HepG2 (cell line): ENCODE measurements around the gene GNAI2. TPM values are rescaled to one million over a fixed set of nuclear protein-coding genes. Genes with fewer than 3 reads are reported as not detected.
A peak's percentile ranks its signal among the peaks of the same experiment; 100 is the strongest.

Experiments
- ARHGAP35 ChIP-seq: sonication (generic); formaldehyde crosslinking; IDR thresholded peaks from 2 replicates; pipeline ENCODE4 v1.9.0; 2022; ENCODE audit warnings: mild to moderate bottlenecking, inconsistent platforms, moderate library complexity, missing genetic modification reagents, borderline replicate concordance
- BCL6 ChIP-seq: IDR thresholded peaks from 2 replicates; pipeline ENCODE4 v1.6.1; 2016; ENCODE audit warnings: missing genetic modification reagents, missing compliant biosample characterization
- FOXM1 ChIP-seq: sonication (generic); formaldehyde crosslinking; IDR thresholded peaks from 2 replicates; pipeline ENCODE4 v1.5.0; 2020; ENCODE audit warnings: missing genetic modification reagents
- HNRNPL ChIP-seq: fragments of 200-400 bp; formaldehyde crosslinking; IDR thresholded peaks from 2 replicates; pipeline ENCODE4 v1.6.1; 2017; ENCODE audit warnings: mild to moderate bottlenecking, low read depth, low read length
- KDM2A ChIP-seq: sonication (generic); formaldehyde crosslinking; IDR thresholded peaks from 2 replicates; pipeline ENCODE4 v1.4.0; 2020; ENCODE audit warnings: low read depth, missing genetic modification reagents, borderline replicate concordance
- KLF15 ChIP-seq: sonication (generic); formaldehyde crosslinking; IDR thresholded peaks from 2 replicates; pipeline ENCODE4 v1.8.1; 2023; ENCODE audit warnings: borderline replicate concordance, mild to moderate bottlenecking, inconsistent platforms, missing genetic modification reagents, mixed read lengths
- MXD1 ChIP-seq: sonication (generic); formaldehyde crosslinking; IDR thresholded peaks from 2 replicates; pipeline ENCODE4 v1.4.0; 2020; ENCODE audit warnings: mild to moderate bottlenecking, missing genetic modification reagents
- NAIF1 ChIP-seq: sonication (generic); formaldehyde crosslinking; IDR thresholded peaks from 2 replicates; pipeline ENCODE4 v1.5.0; 2020; ENCODE audit warnings: mild to moderate bottlenecking, missing genetic modification reagents, borderline replicate concordance
- NR3C1 ChIP-seq: sonication (generic); formaldehyde crosslinking; IDR thresholded peaks from 2 replicates; pipeline ENCODE4 v1.4.0; 2020; ENCODE audit warnings: missing genetic modification reagents
- PCBP1 ChIP-seq: fragments of 200-400 bp; formaldehyde crosslinking; IDR thresholded peaks from 2 replicates; pipeline ENCODE4 v1.6.1; 2017; ENCODE audit warnings: mild to moderate bottlenecking, low read depth, low read length, borderline replicate concordance
- PHF21A ChIP-seq: sonication (generic); formaldehyde crosslinking; IDR thresholded peaks from 2 replicates; pipeline ENCODE4 v1.5.0; 2020; ENCODE audit warnings: mild to moderate bottlenecking, missing genetic modification reagents
- RAD51 ChIP-seq: fragments of 450-650 bp; IDR thresholded peaks from 2 replicates; pipeline ENCODE4 v1.6.1; 2016; ENCODE audit warnings: borderline replicate concordance
- REPIN1 ChIP-seq: sonication (generic); formaldehyde crosslinking; IDR thresholded peaks from 2 replicates; pipeline ENCODE4 v1.8.0; 2022; ENCODE audit warnings: missing genetic modification reagents, low read depth, mild to moderate bottlenecking, borderline replicate concordance
- TAF1 ChIP-seq: sonication (generic); formaldehyde crosslinking; IDR thresholded peaks from 2 replicates; pipeline ENCODE4 v1.4.0; 2020; ENCODE audit warnings: missing genetic modification reagents
- ZNF10 ChIP-seq: sonication (generic); formaldehyde crosslinking; IDR thresholded peaks from 2 replicates; pipeline ENCODE4 v1.4.0; 2020; ENCODE audit warnings: mild to moderate bottlenecking, low read depth, missing genetic modification reagents, borderline replicate concordance
- ZNF101 ChIP-seq: sonication (generic); formaldehyde crosslinking; IDR thresholded peaks from 2 replicates; pipeline ENCODE4 v1.4.0; 2020; ENCODE audit warnings: mild to moderate bottlenecking, low read depth, missing genetic modification reagents, borderline replicate concordance
- ZNF501 ChIP-seq: sonication (generic); formaldehyde crosslinking; IDR thresholded peaks from 2 replicates; pipeline ENCODE4 v1.5.1; 2020; ENCODE audit warnings: mild to moderate bottlenecking, moderate library complexity, missing genetic modification reagents
- ZNF556 ChIP-seq: sonication (generic); formaldehyde crosslinking; IDR thresholded peaks from 2 replicates; pipeline ENCODE4 v1.4.0; 2020; ENCODE audit warnings: mild to moderate bottlenecking, missing genetic modification reagents, borderline replicate concordance
- ZNF589 ChIP-seq: sonication (generic); formaldehyde crosslinking; conservative IDR thresholded peaks from 2 replicates; pipeline ENCODE4 v1.8.0; 2022; ENCODE audit warnings: mild to moderate bottlenecking, moderate library complexity, missing genetic modification reagents
- ZNF704 ChIP-seq: sonication (generic); formaldehyde crosslinking; IDR thresholded peaks from 2 replicates; pipeline ENCODE4 v1.8.1; 2023; ENCODE audit warnings: mild to moderate bottlenecking, inconsistent platforms, moderate library complexity, missing genetic modification reagents, borderline replicate concordance
- ZNF777 ChIP-seq: sonication (generic); formaldehyde crosslinking; IDR thresholded peaks from 2 replicates; pipeline ENCODE4 v1.4.0; 2020; ENCODE audit warnings: missing genetic modification reagents
- ZSCAN30 ChIP-seq: sonication (generic); formaldehyde crosslinking; IDR thresholded peaks from 2 replicates; pipeline ENCODE4 v1.5.0; 2020; ENCODE audit warnings: mild to moderate bottlenecking, missing genetic modification reagents
- polyA plus RNA-seq, 8 experiments: library from polyadenylated mRNA; depleted of rRNA in 3 of 8; stranded (reverse) in 7 of 8; unstranded in 1 of 8; fragments of >200 nt; fragmentation: Illumina TruSeq in 4 of 8; extraction: Trizol in 4 of 8; gene quantifications; 2 replicates each; pipeline versions ENCODE4 v1.2.1 to v1.2.3, GENCODE V29; 2011 to 2016; ENCODE audit warnings: low read depth in 4 of 8, missing spikeins in 1 of 8, mixed read lengths in 1 of 8; ENCODE audit not compliant: insufficient read depth in 1 of 8
- total RNA-seq, 5 experiments: library from RNA; depleted of rRNA; stranded (reverse); fragments of >200 nt; fragmentation: Illumina TruSeq; extraction: Trizol; gene quantifications; 2 replicates each; pipeline ENCODE4 v1.2.3, GENCODE V29; 2016; ENCODE audit warnings: low read depth in 1 of 5
- TF ChIP-seq, protein P1 (sequence below): IDR thresholded peaks from 2 replicates; pipeline ENCODE4 v1.6.1; 2018; ENCODE audit warnings: missing genetic modification reagents, mild to moderate bottlenecking, missing compliant biosample characterization
- TF ChIP-seq, protein P2 (sequence below): sonication (generic); formaldehyde crosslinking; IDR thresholded peaks from 2 replicates; pipeline ENCODE4 v1.5.0; 2020; ENCODE audit warnings: mild to moderate bottlenecking, missing genetic modification reagents, borderline replicate concordance

GNAI2 gene
- total and polyA plus RNA-seq, 2 of the 13 experiments (the other 11 are each of a cell fraction or from before 2014, with no cell fraction given) = 51.1 to 66.2 TPM

DNA sequence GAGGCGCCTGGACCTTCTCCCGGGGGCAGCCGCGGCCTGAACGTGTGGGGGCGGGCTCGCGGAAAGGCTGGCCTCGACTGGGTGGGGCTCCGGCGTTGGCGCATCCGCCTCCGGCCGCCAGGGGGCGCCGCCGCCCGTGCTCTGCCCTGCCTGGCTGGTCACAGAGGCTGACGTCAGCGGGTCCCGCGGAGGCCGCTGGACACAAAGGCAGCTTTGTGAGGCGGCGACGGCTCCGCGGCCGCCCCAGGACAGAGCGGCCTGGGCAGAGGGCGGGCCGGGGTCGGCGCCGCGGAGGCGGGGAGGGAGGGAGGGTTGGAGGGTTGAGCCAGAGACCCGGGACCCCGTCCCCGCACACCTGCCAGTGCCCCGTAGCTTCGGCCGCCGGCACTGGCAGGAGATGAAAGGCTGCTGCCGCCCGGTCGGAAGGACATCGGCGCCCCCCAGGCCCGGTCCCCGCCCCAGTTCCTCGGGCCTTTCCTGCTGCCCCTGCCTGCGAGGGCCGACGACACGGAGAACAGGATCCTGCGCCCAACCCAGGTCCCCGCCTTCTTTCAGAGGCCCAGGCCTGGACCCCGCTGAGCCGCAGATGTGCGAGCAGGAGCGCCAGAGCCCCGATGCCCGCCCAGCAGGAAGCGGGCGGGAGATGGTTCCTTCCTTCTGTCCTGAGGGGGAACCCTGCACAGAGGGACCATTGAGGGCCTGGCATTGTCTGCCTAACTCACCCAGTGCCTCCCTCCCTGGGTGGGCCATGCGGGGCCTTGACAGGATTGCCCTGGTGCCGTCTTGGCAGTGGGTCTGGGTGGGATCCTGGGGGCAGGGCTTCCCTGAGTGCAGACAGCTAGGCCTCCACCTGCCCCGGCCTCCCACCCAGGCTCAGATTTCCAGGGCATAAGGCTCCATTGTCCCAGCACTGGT is 24.3 kb downstream of the GNAI2 start (continued):
- TF ChIP-seq, protein P1, sequence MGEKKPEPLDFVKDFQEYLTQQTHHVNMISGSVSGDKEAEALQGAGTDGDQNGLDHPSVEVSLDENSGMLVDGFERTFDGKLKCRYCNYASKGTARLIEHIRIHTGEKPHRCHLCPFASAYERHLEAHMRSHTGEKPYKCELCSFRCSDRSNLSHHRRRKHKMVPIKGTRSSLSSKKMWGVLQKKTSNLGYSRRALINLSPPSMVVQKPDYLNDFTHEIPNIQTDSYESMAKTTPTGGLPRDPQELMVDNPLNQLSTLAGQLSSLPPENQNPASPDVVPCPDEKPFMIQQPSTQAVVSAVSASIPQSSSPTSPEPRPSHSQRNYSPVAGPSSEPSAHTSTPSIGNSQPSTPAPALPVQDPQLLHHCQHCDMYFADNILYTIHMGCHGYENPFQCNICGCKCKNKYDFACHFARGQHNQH = peak; percentile 75; the same call in 1 of the 2 replicates
- TF ChIP-seq RAD51 (no peak), BCL6 (peak; percentile 65; the same call in 1 of the 2 replicates), ZNF101 (CRISPR knock-in tag) (no peak), ZNF704 (peak; percentile 50; the same call in 1 of the 2 replicates), HNRNPL (peak; percentile 93), ZNF501 (CRISPR knock-in tag) (peak; percentile 85), ZNF589 (peak; percentile 74; the same call in 1 of the 2 replicates), NAIF1 (CRISPR knock-in tag) (no peak), NR3C1 (CRISPR knock-in tag) (no peak), ZSCAN30 (CRISPR knock-in tag) (no peak), ARHGAP35 (CRISPR knock-in tag) (no peak), ZNF777 (CRISPR knock-in tag) (peak; percentile 37), FOXM1 (0 out of 2 replicates have a peak, but pooled peaks have one; percentile 7), ZNF10 (CRISPR knock-in tag) (no peak), KDM2A (peak; percentile 80), KLF15 (CRISPR knock-in tag) (no peak), REPIN1 (peak; percentile 55; the same call in 1 of the 2 replicates), PCBP1 (0 out of 2 replicates have a peak, but pooled peaks have one; percentile 40), ZNF556 (peak; percentile 33; the same call in 1 of the 2 replicates), TAF1 (peak; percentile 84), MXD1 (CRISPR knock-in tag) (0 out of 2 replicates have a peak, but pooled peaks have one; percentile 20), PHF21A (peak; percentile 99)
- TF ChIP-seq, protein P2, sequence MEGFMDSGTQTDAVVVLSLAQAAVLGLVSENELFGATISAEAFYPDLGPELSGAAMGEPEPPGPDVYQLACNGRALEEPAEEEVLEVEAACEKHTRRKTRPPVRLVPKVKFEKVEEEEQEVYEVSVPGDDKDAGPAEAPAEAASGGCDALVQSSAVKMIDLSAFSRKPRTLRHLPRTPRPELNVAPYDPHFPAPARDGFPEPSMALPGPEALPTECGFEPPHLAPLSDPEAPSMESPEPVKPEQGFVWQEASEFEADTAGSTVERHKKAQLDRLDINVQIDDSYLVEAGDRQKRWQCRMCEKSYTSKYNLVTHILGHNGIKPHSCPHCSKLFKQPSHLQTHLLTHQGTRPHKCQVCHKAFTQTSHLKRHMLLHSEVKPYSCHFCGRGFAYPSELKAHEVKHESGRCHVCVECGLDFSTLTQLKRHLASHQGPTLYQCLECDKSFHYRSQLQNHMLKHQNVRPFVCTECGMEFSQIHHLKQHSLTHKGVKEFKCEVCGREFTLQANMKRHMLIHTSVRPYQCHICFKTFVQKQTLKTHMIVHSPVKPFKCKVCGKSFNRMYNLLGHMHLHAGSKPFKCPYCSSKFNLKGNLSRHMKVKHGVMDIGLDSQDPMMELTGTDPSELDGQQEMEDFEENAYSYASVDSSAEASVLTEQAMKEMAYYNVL (CRISPR knock-in tag) = peak; percentile 76; the same call in 1 of the 2 replicates
